OCI-LY3 (cell line): Measurements from ENCODE around the gene C1orf87.

Experiments
- H2AFZ ChIP-seq: fragments of 200-600, 300-600 bp; shearing (Covaris generic); 2 replicates; pipeline ENCODE4 v1.6.0; 2014; ENCODE audit warnings: antibody characterized with exemption, low read depth, low read length
- H3K27ac ChIP-seq: fragments of 200-600, 300-600 bp; sonication (generic); 2 replicates; pipeline ENCODE4 v1.5.1; 2014; ENCODE audit warnings: mild to moderate bottlenecking, low read length, moderate library complexity, mixed read lengths
- H3K27me3 ChIP-seq: fragments of 200-600, 300-600 bp; sonication (generic); 2 replicates; pipeline ENCODE4 v1.6.1; 2014; ENCODE audit warnings: low read depth, low read length, mixed read lengths
- H3K36me3 ChIP-seq: fragments of 200-600, 300-600 bp; sonication (generic); replicated peaks from 2 replicates; pipeline ENCODE3; 2014; ENCODE audit warnings: low read depth, low read length, mixed read lengths
- H3K4me1 ChIP-seq: fragments of 300-600, 200-600 bp; sonication (generic); 2 replicates; pipeline ENCODE4 v1.6.1; 2014; ENCODE audit warnings: low read length, mixed read lengths
- H3K4me2 ChIP-seq: fragments of 200-600, 300-600 bp; sonication (generic); 2 replicates; pipeline ENCODE4 v1.6.1; 2014; ENCODE audit warnings: low read length, mixed read lengths
- H3K4me3 ChIP-seq: fragments of 300-600, 200-600 bp; sonication (generic); 2 replicates; pipeline ENCODE4 v1.5.1; 2014; ENCODE audit warnings: antibody characterized with exemption, mild to moderate bottlenecking, low read length, moderate library complexity
- H3K79me2 ChIP-seq: fragments of 300-600, 200-600 bp; shearing (Covaris generic); 2 replicates; pipeline ENCODE4 v1.6.1; 2014; ENCODE audit warnings: mild to moderate bottlenecking, low read length, mixed read lengths
- H3K9ac ChIP-seq: fragments of 300-600, 200-600 bp; shearing (Covaris generic); 2 replicates; pipeline ENCODE4 v1.6.0; 2014; ENCODE audit warnings: mild to moderate bottlenecking, low read length, moderate library complexity
- H3K9me3 ChIP-seq: fragments of 200-600, 300-600 bp; shearing (Covaris generic); 2 replicates; pipeline ENCODE4 v1.6.1; 2014; ENCODE audit warnings: low read length, mixed read lengths; ENCODE audit not compliant: insufficient read depth
- H4K20me1 ChIP-seq: fragments of 200-600, 300-600 bp; sonication (generic); 2 replicates; pipeline ENCODE4 v1.6.1; 2016; ENCODE audit warnings: low read length, mixed read lengths; ENCODE audit not compliant: insufficient read depth
- CTCF ChIP-seq: fragments of 200-600, 300-600 bp; sonication (generic); IDR thresholded peaks from 2 replicates; pipeline ENCODE4 v1.5.1; 2014; ENCODE audit warnings: antibody characterized with exemption, low read length, low read depth
- EZH2phosphoT487 ChIP-seq: fragments of 200-600 bp; shearing (Covaris generic); IDR thresholded peaks from 2 replicates; pipeline ENCODE4 v1.6.1; 2018; ENCODE audit warnings: antibody characterized with exemption, mixed run types, low read depth

C1orf87 gene

GRCh38 chr1:60103186-60103585 is 29.6 kb upstream of the C1orf87 start:
- no peak overlapping the region for H3K27ac ChIP-seq
- no peak overlapping the region for H2AFZ ChIP-seq
- H3K9me3 ChIP-seq, result no peaks in the 10 kb centered on the region
- no peaks in the 10 kb centered on the region for H3K79me2 ChIP-seq
- H3K4me2 ChIP-seq, result no peak overlapping the region
- H3K9ac ChIP-seq, result no peak overlapping the region
- no peaks in the 10 kb centered on the region for H4K20me1 ChIP-seq
- H3K27me3 ChIP-seq, result no peaks in the 10 kb centered on the region
- H3K4me3 ChIP-seq, result no peak overlapping the region
- H3K36me3 ChIP-seq, result no peaks in the 10 kb centered on the region
- TF ChIP-seq CTCF (no peak), EZH2phosphoT487 (no peak)
- no peaks in the 10 kb centered on the region for H3K4me1 ChIP-seq

GRCh38 chr1:60102267-60103061 is 28.9 kb upstream of the C1orf87 start:
- Histone ChIP-seq H3K4me3 (no peak overlapping the region), H3K4me1 (no peaks in the 10 kb centered on the region), H3K79me2 (no peaks in the 10 kb centered on the region), H3K9me3 (no peaks in the 10 kb centered on the region), H2AFZ (no peak overlapping the region), H3K9ac (no peak overlapping the region), H3K27ac (no peak overlapping the region), H4K20me1 (no peaks in the 10 kb centered on the region), H3K4me2 (no peak overlapping the region), H3K27me3 (no peaks in the 10 kb centered on the region), H3K36me3 (no peaks in the 10 kb centered on the region)
- TF ChIP-seq CTCF (no peak), EZH2phosphoT487 (no peak)

- no peaks in the 10 kb centered on the region for H3K9me3 ChIP-seq
- no peak for TF ChIP-seq EZH2phosphoT487
- no peak for TF ChIP-seq CTCF
- H3K36me3 ChIP-seq, result no peaks in the 10 kb centered on the region
- H3K4me2 ChIP-seq, result no peak overlapping the region
- H4K20me1 ChIP-seq, result no peaks in the 10 kb centered on the region
- H3K27ac ChIP-seq, result no peak overlapping the region
- H3K79me2 ChIP-seq, result no peaks in the 10 kb centered on the region
- H3K4me3 ChIP-seq, result no peak overlapping the region
- H3K27me3 ChIP-seq, result no peaks in the 10 kb centered on the region
- no peak overlapping the region for H2AFZ ChIP-seq
- H3K4me1 ChIP-seq, result no peaks in the 10 kb centered on the region
- no peak overlapping the region for H3K9ac ChIP-seq
Measured at GRCh38 chr1:60101516-60101915, 27.9 kb upstream of the C1orf87 start.

- no peaks in the 10 kb centered on the region for H4K20me1 ChIP-seq
- no peak overlapping the region for H3K9ac ChIP-seq
- no peak overlapping the region for H3K4me3 ChIP-seq
- H3K79me2 ChIP-seq, result no peaks in the 10 kb centered on the region
- TF ChIP-seq CTCF (no peak), EZH2phosphoT487 (no peak)
- H3K9me3 ChIP-seq, result no peaks in the 10 kb centered on the region
- H2AFZ ChIP-seq, result no peak overlapping the region
- H3K4me2 ChIP-seq, result no peak overlapping the region
- H3K27me3 ChIP-seq, result no peaks in the 10 kb centered on the region
- H3K4me1 ChIP-seq, result no peaks in the 10 kb centered on the region
- H3K27ac ChIP-seq, result no peak overlapping the region
- H3K36me3 ChIP-seq, result no peaks in the 10 kb centered on the region
Measured at GRCh38 chr1:60091195-60091715, 17.7 kb upstream of the C1orf87 start.
